SK-N-MC (cell line): ENCODE measurements around the gene ABCD4.
A peak's percentile ranks its signal among the peaks of the same experiment; 100 is the strongest.

Experiments
- DNase-seq: peaks from one replicate; pipeline ENCODE4 v3.0.0-alpha.2; 2011; ENCODE audit warnings: low read depth, low spot score
- H3K27ac ChIP-seq: fragments of 200-600 bp; sonication (generic); 2 replicates; pipeline ENCODE4 v1.5.1; 2016; ENCODE audit warnings: mixed run types
- H3K36me3 ChIP-seq: fragments of 200-600 bp; sonication (generic); 2 replicates; pipeline ENCODE4 v1.6.1; 2017; ENCODE audit warnings: antibody characterized with exemption, low read length, mixed read lengths; ENCODE audit not compliant: insufficient read depth
- H3K4me3 ChIP-seq: fragments of 200-600 bp; sonication (generic); 2 replicates; pipeline ENCODE4 v1.5.1; 2016
- H3K9ac ChIP-seq: fragments of 200-600 bp; sonication (generic); 2 replicates; pipeline ENCODE4 v1.8.0; 2017; ENCODE audit warnings: mixed run types, mixed read lengths; ENCODE audit not compliant: insufficient read length
- H3K9me3 ChIP-seq: fragments of 200-600 bp; sonication (generic); 2 replicates; pipeline ENCODE4 v1.6.1; 2017; ENCODE audit warnings: low read depth, mild to moderate bottlenecking, antibody characterized with exemption, low read length, moderate library complexity, mixed read lengths
- EZH2 ChIP-seq: fragments of 200-600 bp; sonication (generic); IDR thresholded peaks from one replicate; pipeline ENCODE4 v1.6.1; 2017; ENCODE audit warnings: antibody characterized with exemption
- FOXP2 ChIP-seq: optimal IDR thresholded peaks from 2 replicates; pipeline ENCODE3; 2011; ENCODE audit warnings: mild to moderate bottlenecking, moderate library complexity; ENCODE audit not compliant: insufficient read depth; ENCODE audit errors: extremely low read length, control extremely low read depth
- POLR2AphosphoS5 ChIP-seq: IDR thresholded peaks from 2 replicates; pipeline ENCODE4 v1.6.1; 2012; ENCODE audit warnings: mild to moderate bottlenecking, low read depth, low read length, borderline replicate concordance

The ABCD4 gene

GRCh38 chr14:74312161-74312560, 9.4 kb upstream of the ABCD4 start:
- Histone ChIP-seq H3K27ac (no peak overlapping the region), H3K9me3 (no peaks in the 10 kb centered on the region), H3K4me3 (no peak overlapping the region), H3K9ac (no peak overlapping the region), H3K36me3 (no peaks in the 10 kb centered on the region)
- DNase-seq, result no peak
- TF ChIP-seq EZH2 (no peak), FOXP2 (no peak), POLR2AphosphoS5 (no peak)

GRCh38 chr14:74309125-74310022, 6.6 kb upstream of the ABCD4 start:
- DNase-seq, result no peak

GRCh38 chr14:74308695-74309094, 6.0 kb upstream of the ABCD4 start:
- H3K9ac ChIP-seq, result no peak overlapping the region
- no peak overlapping the region for H3K27ac ChIP-seq
- TF ChIP-seq FOXP2 (no peak), EZH2 (no peak), POLR2AphosphoS5 (no peak)
- H3K9me3 ChIP-seq, result no peaks in the 10 kb centered on the region
- no peaks in the 10 kb centered on the region for H3K36me3 ChIP-seq
- no peak overlapping the region for H3K4me3 ChIP-seq
- no peak for DNase-seq

More at GRCh38 chr14:74309125-74310022, 6.6 kb upstream of the ABCD4 start:
- no peak overlapping the region for H3K4me3 ChIP-seq
- no peak overlapping the region for H3K27ac ChIP-seq
- H3K9ac ChIP-seq, result no peak overlapping the region
- H3K9me3 ChIP-seq, result no peaks in the 10 kb centered on the region
- H3K36me3 ChIP-seq, result no peaks in the 10 kb centered on the region
- TF ChIP-seq EZH2 (no peak), POLR2AphosphoS5 (no peak), FOXP2 (no peak)

- Histone ChIP-seq H3K9ac (peak overlapping the region; percentile 86), H3K27ac (peak overlapping the region; percentile 76), H3K36me3 (peaks cover 13% of the 10 kb centered on the region; the same call in 1 of the 2 replicates), H3K9me3 (no peaks in the 10 kb centered on the region), H3K4me3 (peak overlapping the region; percentile 84)
- TF ChIP-seq EZH2 (no peak), FOXP2 (no peak), POLR2AphosphoS5 (no peak)
- DNase-seq, result peak; percentile 8
These were observed 544 bp downstream of the ABCD4 start for GRCh38 chr14:74302152-74302628.

- no peak for TF ChIP-seq EZH2
- TF ChIP-seq POLR2AphosphoS5, result no peak
- no peak for TF ChIP-seq FOXP2
These were observed 1.1 kb downstream of the ABCD4 start for GRCh38 chr14:74301594-74302151.

GRCh38 chr14:74299061-74299545, 3.6 kb downstream of the ABCD4 start:
- DNase-seq, result no peak
- Histone ChIP-seq H3K9me3 (no peaks in the 10 kb centered on the region), H3K9ac (no peak overlapping the region), H3K4me3 (no peak overlapping the region), H3K36me3 (peaks cover 13% of the 10 kb centered on the region; the same call in 1 of the 2 replicates), H3K27ac (no peak overlapping the region)
- TF ChIP-seq FOXP2 (no peak), EZH2 (no peak), POLR2AphosphoS5 (no peak)

More at GRCh38 chr14:74301594-74302151, 1.1 kb downstream of the ABCD4 start:
- no peaks in the 10 kb centered on the region for H3K9me3 ChIP-seq
- H3K27ac ChIP-seq, result peak overlapping the region; percentile 76; the same call in 1 of the 2 replicates
- H3K4me3 ChIP-seq, result peak overlapping the region; percentile 84
- no peak for DNase-seq
- H3K9ac ChIP-seq, result peak overlapping the region; percentile 86
- peaks cover 13% of the 10 kb centered on the region; the same call in 1 of the 2 replicates for H3K36me3 ChIP-seq

- no peak overlapping the region for H3K4me3 ChIP-seq
- H3K36me3 ChIP-seq, result peaks cover 13% of the 10 kb centered on the region; the same call in 1 of the 2 replicates
These were observed 4.7 kb downstream of the ABCD4 start for GRCh38 chr14:74297986-74298385.

GRCh38 chr14:74296037-74296467, 6.7 kb downstream of the ABCD4 start:
- H3K4me3 ChIP-seq, result no peak overlapping the region
- H3K36me3 ChIP-seq, result peaks cover 18% of the 10 kb centered on the region; the same call in 1 of the 2 replicates
- DNase-seq, result no peak
- no peaks in the 10 kb centered on the region for H3K9me3 ChIP-seq
- TF ChIP-seq FOXP2 (no peak), POLR2AphosphoS5 (no peak), EZH2 (no peak)
- no peak overlapping the region for H3K9ac ChIP-seq
- H3K27ac ChIP-seq, result no peak overlapping the region

More at GRCh38 chr14:74297986-74298385, 4.7 kb downstream of the ABCD4 start:
- DNase-seq, result no peak
- Histone ChIP-seq H3K9me3 (no peaks in the 10 kb centered on the region), H3K9ac (no peak overlapping the region), H3K27ac (no peak overlapping the region)
- TF ChIP-seq EZH2 (no peak), FOXP2 (no peak), POLR2AphosphoS5 (no peak)
